22Rv1 (cell line): ENCODE results near the gene SLC13A3.

Experiments used
- H3K27ac ChIP-seq: fragments of 450-650 bp; 2 replicates; pipeline ENCODE4 v1.5.1; 2017
- CTCF ChIP-seq: fragments of 450-650 bp; IDR thresholded peaks from 2 replicates; pipeline ENCODE4 v1.5.1; 2017; ENCODE audit warnings: mild to moderate bottlenecking
- ZFX ChIP-seq: fragments of 450-650 bp; IDR thresholded peaks from 2 replicates; pipeline ENCODE4 v1.6.1; 2017; ENCODE audit warnings: antibody characterized with exemption, borderline replicate concordance

SLC13A3 gene

GRCh38 chr20:46642969-46643343 lies 8.3 kb downstream of the SLC13A3 start:
- H3K27ac ChIP-seq: no peak overlapping the region
- TF ChIP-seq CTCF: no peak
- no peak for TF ChIP-seq ZFX

GRCh38 chr20:46642265-46642968 lies 8.8 kb downstream of the SLC13A3 start:
- no peak for TF ChIP-seq ZFX
- no peak for TF ChIP-seq CTCF
- no peak overlapping the region for H3K27ac ChIP-seq

GRCh38 chr20:46641424-46641823 lies 9.8 kb downstream of the SLC13A3 start:
- TF ChIP-seq ZFX (no peak), CTCF (no peak)
- no peak overlapping the region for H3K27ac ChIP-seq

GRCh38 chr20:46640536-46641311 lies 10.5 kb downstream of the SLC13A3 start:
- H3K27ac ChIP-seq: no peak overlapping the region
- TF ChIP-seq CTCF (no peak), ZFX (no peak)

GRCh38 chr20:46640044-46640443 lies 11.2 kb downstream of the SLC13A3 start:
- TF ChIP-seq CTCF (no peak), ZFX (no peak)

GRCh38 chr20:46639587-46639986 lies 11.7 kb downstream of the SLC13A3 start:
- TF ChIP-seq CTCF (no peak), ZFX (no peak)

More at GRCh38 chr20:46640044-46640443, 11.2 kb downstream of the SLC13A3 start:
- no peak overlapping the region for H3K27ac ChIP-seq

GRCh38 chr20:46638898-46639274 lies 12.4 kb downstream of the SLC13A3 start:
- H3K27ac ChIP-seq: no peak overlapping the region
- TF ChIP-seq CTCF (no peak), ZFX (no peak)

More at GRCh38 chr20:46639587-46639986, 11.7 kb downstream of the SLC13A3 start:
- H3K27ac ChIP-seq: no peak overlapping the region
